Anterior cingulate cortex (tissue), 58 donors: ENCODE data around the gene CMTM7.
"Not testable (repeated sequence)": the region's sequence is repeated elsewhere in the genome, so short reads cannot be mapped to it uniquely, and the experiment has no call there.

Experiments
- DNase-seq, 58 donors: peaks; one replicate each; lab custom pipeline; 2025; lab: John Stamatoyannopoulos, UW

CMTM7 gene

DNA sequence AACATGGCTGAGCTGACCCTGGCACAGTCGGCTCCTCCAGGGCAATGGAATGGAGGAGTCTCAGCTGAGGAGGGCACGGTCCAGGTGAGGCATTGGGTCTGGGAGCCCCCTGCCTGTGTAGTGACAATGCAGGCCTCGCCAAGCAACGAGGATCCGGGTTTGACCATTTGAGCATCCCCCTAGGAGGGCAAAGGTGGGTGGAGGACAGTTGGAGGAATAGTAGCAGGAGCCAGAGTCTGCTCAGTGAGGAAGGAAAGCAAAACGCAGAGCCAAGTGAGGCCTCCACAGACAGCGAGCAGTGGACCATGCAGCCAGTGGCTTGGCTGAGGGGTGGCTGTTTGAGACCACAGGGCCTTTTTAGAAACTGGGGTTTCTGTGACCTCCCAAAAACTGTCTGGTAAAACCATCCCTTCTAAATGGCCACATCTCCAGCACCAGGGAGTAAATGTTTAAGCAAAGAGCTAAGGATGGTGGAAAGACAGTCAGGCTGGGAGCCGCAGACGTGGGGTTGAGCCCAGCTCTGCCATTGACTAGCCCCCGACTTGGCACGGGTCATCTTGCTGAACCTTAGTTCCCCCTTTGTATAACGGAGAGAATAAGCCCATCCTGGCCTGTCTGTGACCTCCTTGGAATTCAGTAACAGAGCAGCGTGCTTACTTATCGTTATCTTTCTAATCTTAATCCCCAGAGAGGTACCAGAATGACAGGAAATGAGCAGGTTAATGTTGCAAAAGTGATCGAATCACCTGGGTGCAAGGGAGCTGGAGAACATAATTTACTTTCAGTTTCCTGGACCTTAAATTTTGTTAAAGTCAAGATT lies 64.2 kb downstream of the CMTM7 start:
- DNase-seq: no peak

DNA sequence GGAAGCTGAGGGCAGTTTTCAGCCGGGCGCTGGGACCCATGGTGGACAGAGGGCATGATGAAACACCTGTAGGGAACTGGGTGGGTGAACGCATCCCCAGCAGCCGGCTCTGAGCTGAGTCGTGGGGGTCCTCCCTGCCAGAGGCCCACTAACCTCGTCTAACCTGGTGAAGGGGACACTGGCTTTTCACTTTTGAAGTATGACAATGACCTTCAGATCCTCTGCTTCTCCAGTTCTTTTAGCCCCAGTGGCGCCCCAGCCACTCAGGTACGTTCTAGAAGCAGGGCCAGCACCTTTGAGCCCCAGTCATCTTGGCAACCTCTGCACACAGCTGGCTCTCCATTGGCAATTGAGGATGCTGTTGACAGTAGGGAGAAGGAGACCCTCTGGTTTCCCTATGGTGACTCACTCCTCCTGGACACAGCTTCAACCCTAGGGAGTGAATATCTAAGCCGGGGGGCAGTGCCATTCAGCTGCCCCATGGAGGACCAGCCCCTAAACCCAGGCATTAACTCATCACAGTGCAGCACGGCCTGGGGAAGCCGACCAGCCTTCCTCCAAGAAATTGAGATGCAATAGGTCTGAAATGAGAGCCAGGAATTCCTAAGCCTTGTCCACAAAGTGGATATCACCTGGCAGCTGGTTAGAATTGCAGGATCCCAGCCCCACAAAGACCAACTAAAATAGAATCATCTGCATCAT lies 64.9 kb downstream of the CMTM7 start:
- no peak for DNase-seq

DNA sequence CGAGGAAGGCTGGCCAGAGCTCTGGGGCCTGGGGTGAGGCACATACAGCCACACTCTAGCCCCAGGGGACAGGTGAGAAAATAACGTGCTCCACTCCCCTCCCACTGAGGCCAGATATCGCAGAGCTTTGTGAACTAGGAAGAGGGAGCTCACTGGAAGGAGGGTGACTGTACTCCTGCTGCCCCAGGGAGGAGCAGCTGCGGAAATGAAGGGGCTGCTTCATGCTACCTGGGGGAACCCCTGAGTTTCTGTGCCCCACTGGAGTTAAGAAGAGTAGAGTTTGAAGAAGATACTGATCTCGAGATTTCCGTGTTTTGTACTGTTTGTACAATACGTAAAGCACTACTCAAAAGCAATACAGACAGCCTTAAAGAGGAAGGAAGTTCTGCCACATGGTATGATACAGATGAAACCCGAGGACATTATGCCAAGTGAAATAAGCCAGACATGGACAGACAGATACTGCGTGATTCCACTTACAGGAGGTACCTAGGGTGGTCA lies 66.4 kb downstream of the CMTM7 start:
- no peak for DNase-seq

GRCh38 chr3:32459450-32459849 lies 67.8 kb downstream of the CMTM7 start:
- no peak for DNase-seq

DNA sequence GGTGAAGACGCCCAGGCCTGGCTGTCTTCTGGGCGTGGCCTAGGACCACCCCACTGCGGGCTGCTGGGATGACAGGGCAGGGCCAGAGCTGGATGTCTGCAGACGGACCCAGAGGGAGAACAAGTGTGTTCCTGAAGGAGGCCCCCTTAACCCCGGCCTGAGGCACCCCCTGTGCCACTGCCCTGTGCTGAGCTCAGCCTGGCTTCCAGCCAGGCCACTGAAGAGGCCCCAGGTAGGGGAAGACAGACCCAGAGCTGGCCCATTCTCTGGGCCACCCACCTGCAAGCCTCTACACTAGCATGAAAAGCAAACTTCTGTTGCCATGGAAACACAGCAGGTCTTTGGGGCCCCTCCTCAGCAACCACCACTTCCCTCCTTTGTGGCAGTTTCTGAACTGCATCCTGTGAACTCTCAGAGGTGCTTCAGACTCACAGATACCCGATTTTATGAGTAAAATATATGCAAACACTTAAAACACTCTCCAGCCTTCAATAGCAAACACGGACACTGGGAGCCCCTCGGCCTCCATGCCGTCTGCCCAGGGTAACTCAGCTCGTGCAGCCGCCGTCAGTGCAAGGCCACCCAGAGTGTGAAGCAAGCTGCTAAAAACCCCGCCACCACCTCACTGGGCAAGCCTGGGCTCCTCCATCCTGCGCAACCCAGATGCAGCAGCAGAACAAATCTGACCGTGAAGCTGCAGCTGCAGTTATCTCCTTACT lies 68.5 kb downstream of the CMTM7 start:
- no peak for DNase-seq

- not testable (repeated sequence) for DNase-seq
Measured at GRCh38 chr3:32460817-32461496, 69.3 kb downstream of the CMTM7 start.

DNA sequence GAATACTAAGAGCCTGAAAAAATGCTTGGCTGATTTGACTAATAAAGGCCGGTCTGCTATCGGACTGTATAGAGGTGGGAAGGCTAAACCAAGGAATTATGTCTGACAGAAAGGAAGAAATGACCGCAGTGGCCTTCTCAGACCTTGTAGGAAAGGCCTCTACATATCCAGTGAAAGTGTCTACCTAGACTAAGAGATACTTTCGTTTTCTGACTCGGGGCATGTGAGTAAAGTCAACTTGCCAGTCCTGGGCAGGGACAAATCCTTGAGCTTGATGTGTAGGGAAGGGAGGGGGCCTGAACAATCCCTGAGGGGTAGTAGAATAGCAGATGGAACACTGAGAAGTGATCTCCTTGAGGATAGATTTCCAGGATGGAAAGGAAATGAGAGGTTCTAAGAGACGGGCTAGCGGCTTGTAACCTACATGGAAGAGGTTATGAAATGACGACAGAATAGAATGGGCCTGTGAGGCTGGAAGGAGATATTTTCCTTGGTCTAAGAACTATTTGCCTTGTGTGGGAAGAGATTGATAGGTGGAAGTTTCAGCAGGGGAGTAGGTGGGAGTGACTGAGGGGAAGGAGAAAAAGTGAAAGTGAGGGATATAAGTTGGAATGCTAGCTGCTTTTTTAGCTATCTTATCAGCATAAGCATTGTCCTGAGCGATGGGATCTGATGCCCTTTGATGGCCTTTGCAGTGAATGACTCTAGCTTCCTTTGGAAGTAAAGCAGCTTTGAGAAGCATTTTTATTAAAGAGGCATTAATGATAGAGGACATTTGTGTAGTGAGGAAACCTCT lies 70.7 kb downstream of the CMTM7 start:
- DNase-seq: not testable (repeated sequence)

- not testable (repeated sequence) for DNase-seq
Measured at GRCh38 chr3:32463415-32463814, 71.8 kb downstream of the CMTM7 start.

DNA sequence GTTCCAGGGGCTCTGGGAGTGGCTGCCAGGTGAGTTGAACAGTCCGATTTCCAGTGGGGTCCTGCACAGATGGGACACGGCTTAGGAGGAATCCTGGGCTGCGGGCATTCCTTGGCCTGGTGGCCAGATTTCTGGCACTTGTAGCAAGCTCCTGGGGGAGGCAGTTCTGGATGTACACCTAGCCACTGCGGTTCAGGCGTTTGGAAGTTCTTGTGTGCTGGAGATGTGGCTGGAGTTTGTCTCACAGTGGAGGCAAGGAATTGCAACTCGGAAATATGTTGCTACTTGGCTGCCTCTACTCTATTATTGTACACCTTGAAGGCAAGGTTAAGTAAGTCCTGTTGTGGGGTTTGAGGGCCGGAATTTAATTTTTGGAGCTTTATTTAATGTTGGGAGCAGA lies 73.1 kb downstream of the CMTM7 start:
- DNase-seq: not testable (repeated sequence)

DNA sequence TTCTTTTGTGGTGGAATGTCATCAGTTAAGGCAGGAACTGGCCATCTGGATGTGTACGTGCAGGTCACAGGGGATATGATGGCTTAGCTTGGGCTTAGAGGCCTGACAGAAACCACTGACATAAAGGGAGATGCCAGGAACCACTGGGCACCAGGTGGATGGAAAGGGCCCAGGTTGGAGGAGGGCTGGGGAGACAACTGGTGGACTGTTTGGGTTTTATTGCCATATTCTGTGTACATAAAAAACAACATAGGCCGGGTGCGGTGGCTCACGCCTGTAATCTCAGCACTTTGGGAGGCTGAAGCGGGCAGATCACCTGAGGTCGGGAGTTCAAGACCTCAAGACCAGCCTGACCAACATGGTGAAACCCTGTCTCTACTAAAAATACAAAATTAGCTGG lies 75.2 kb downstream of the CMTM7 start:
- not testable (repeated sequence) for DNase-seq

DNA sequence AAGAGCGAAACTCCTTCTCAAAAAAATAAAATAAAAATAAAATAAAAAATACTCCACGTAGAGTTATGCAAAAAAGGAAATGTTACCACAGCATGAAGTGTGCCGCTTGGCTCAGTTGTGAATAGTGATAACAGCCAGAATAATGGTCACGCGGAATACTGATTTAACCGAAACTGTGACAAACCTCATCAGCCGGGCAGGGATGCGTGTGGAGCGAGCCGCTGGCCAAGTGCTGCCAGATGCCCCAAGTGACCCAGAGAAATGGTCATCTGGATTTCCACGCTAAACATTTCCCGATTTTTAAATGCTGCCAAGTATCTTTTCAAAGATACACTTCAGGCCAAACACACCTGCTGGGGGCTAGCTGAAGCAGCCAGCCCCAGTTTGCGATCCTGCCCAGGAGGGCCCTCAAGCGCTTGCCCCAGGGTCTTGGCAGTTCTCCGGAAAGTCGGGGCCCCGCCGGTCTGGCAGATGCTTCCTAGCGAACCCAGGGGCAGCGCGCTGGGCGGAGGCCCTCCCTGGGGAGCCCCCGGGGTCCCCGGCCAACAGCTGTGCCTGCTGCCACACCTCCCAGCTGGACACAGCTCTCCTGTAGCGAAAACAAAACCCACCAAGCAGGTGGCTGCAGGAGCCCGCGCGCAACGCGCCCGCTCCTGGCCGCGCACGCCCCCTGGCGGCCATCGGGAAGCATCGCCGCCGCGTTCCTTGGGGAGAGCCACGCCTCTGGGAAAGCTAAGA lies 75.8 kb downstream of the CMTM7 start:
- peak in 46 of 58 donors; percentile 5 to 71 (median 40) for DNase-seq

DNA sequence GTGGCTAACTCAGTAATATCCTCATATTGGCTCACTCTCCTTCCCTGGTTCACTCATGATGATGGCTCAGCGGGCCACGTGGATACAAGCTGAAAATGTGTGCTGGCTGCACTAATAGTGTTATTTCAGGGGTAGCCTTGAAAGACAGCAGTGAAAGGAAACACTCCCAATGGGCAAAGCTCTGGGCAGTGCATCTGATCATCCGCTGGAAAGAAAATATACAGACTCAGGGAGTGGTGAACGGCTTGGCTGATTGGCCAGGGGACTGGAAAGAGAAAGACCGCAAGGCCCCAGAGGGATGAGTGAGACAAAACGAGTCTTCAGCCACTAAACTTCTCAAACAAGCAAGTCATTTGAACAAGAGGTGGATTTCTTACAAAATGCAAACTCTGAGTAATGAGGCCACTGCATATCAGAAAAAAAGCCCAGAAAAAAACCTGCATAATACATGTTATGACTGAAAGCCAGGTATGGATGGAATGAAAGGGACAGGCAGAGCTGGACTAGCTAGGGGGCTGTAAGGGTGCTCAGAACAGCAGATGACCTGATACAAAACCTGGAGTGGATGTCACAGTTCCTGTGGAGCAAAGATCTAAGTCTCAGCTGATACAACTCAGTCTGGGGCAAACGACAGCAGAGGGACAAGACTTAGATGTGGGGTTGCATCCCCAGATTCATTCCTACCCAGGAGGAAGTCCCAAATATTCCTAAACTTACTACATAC lies 77.7 kb downstream of the CMTM7 start:
- no peak for DNase-seq

GRCh38 chr3:32470362-32470761 lies 78.7 kb downstream of the CMTM7 start:
- no peak for DNase-seq

DNA sequence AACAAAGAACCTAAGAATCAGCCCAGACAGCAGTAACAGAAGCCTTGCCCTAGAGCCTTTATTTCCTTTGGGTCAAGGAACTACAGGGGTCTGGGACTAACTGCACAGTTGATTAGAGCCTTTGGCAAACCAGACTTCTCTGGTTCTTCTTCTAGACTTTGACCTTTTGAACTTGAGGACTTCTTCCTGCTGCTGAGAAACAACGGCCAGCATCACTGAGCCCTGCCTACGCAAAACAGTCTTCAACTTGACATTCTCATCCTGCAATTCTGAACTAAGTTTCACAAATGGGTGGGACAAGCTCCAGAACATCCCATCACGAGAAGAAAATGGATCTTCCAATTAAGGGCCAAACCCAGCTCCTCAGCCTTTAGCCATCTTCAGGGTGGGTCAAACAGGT lies 79.6 kb downstream of the CMTM7 start:
- no peak for DNase-seq

DNA sequence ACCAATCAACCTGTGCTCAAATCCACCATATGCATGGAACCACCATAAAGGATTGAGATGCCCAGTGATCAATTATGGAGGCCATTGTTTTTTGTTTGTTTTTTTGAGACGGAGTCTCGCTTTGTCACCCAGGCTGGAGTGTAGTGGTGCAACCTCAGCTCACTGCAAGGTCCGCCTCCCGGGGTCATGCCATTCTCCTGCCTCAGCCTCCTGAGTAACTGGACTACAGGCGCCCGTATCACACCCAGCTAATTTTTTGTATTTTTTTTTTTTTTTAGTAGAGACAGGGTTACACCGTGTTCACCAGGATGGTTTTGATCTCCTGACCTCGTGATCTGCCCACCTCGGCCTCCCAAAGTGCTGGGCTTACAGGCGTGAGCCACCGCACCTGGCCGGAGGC lies 80.5 kb downstream of the CMTM7 start:
- not testable (repeated sequence) for DNase-seq

GRCh38 chr3:32474201-32474600 lies 82.5 kb downstream of the CMTM7 start:
- DNase-seq: no peak

DNA sequence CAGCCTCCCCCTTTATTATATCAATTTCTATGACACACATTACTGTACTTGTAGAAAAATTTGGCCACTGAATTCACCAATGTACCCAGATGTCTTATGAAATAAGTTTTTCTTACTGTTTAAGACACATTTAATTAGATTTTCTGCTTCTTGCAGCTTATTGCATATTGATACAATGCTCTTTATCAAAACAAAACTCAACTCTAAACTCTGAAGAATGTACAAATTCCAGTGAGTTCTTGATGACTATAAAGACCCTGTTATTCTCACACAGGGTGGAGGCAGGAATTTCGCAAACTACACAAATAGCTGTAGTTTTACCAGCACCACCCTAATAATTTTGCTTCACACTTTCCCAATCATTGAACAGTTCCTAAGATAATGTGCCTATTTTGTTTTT lies 89.0 kb downstream of the CMTM7 start:
- no peak for DNase-seq
